OCI-LY1 (cell line): Measurements from ENCODE around the gene SOCS1.

ENCODE experiments used
- CTCF ChIP-seq: fragments of 200-600 bp; sonication (generic), shearing (Covaris generic); IDR thresholded peaks from 2 replicates; pipeline ENCODE4 v1.5.1; 2017; ENCODE audit warnings: mild to moderate bottlenecking, antibody characterized with exemption, low read length, moderate library complexity, mixed read lengths
- EZH2 ChIP-seq: fragments of 200-600 bp; sonication (generic), shearing (Covaris generic); IDR thresholded peaks from 2 replicates; pipeline ENCODE4 v1.8.0; 2017; ENCODE audit warnings: borderline replicate concordance, mixed run types, mild to moderate bottlenecking, antibody characterized with exemption, low read length, moderate library complexity, mixed read lengths

DNA sequence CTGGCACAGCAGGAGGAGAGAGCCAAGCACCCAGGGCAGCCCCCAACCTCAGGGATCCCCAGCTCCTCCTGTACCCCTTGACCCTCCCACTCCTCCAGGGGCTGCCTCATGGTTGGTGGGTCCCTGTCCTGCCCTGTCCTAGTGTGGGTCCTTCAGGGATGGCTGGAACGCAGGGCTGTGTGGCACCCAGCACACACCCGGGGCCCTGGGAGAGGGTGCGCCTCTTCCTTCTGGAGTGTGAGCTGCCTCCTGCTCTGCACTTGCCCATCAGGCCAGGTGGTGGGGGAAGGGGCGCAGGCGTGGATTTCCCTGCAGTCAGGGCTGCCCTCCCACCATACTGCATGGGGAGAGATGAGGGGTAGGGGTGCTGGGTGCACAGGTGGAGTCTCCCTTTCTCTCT, 42.6 kb downstream of the SOCS1 start:
- TF ChIP-seq CTCF (no peak), EZH2 (no peak)
